Activated CD4-positive, CD25-positive, alpha-beta regulatory T cell (primary cell): ENCODE data around the gene ARL11.

Experiments
- DNase-seq, 4 experiments: peaks; one replicate each; lab custom pipeline; 2025; lab: John Stamatoyannopoulos, UW

ARL11 gene

DNA sequence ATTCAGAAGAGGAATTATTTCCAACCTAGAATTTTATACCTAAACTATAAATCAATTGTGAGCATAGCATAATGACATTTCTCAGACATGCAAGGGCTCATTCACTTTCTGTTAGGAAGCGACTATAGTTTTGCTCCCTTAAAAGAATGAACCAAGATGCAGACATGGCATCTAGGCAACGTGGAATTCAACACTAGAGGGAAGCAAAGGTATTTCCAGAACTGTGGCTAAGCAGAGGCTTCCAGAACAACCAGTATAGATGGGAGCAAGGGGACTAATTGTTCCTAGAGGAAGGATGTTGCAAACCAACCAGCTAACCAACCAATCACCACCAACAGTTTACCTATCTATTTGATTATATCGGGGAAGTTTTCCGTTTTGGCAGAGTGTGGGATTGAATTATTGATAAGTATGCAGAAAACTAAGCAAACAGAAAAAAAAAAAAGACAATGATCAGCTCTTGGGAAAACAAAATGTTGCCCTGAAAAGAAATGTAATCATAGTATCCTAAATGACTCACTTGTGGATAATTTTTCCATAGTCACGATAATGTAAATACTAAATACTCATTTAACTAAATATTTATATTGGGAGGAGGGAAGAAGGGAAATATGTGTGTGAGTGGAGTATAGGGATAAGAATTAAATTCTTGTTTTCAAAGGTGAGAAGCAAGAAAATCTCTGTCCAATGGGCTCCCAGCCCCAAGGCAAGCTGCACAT, 21.1 kb downstream of the ARL11 start:
- no peak for DNase-seq

DNA sequence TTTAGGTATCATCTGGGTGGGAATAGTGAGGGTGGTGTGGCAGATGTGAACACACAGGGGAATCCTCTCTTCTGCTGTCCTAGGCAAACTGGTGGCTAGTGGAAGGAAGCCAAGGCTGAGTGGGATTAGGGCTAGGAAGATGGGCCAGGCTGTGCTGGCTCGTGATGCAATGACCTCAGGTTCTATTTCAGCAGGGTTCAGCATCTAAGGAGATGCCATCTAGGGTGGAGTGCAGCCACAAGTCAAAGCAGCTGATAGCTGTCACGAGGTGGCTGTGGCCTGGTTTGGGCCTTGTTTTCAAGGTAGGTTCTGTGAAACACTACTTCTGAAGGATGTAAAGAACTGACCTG, 21.6 kb downstream of the ARL11 start:
- DNase-seq, result no peak

GRCh38 chr13:49651570-49652354, 23.5 kb downstream of the ARL11 start:
- DNase-seq, result no peak

- no peak for DNase-seq
Measured at GRCh38 chr13:49652355-49653305, 24.3 kb downstream of the ARL11 start.

- no peak for DNase-seq
Measured at GRCh38 chr13:49653478-49653877, 25.2 kb downstream of the ARL11 start.

- DNase-seq, result no peak
Measured at GRCh38 chr13:49654011-49654410, 25.7 kb downstream of the ARL11 start.

- DNase-seq, result no peak
Measured at GRCh38 chr13:49655906-49656305, 27.6 kb downstream of the ARL11 start.

GRCh38 chr13:49657241-49657641, 28.9 kb downstream of the ARL11 start:
- DNase-seq, result no peak

GRCh38 chr13:49664606-49665005, 36.3 kb downstream of the ARL11 start:
- no peak for DNase-seq

GRCh38 chr13:49667773-49668172, 39.5 kb downstream of the ARL11 start:
- DNase-seq, result no peak

DNA sequence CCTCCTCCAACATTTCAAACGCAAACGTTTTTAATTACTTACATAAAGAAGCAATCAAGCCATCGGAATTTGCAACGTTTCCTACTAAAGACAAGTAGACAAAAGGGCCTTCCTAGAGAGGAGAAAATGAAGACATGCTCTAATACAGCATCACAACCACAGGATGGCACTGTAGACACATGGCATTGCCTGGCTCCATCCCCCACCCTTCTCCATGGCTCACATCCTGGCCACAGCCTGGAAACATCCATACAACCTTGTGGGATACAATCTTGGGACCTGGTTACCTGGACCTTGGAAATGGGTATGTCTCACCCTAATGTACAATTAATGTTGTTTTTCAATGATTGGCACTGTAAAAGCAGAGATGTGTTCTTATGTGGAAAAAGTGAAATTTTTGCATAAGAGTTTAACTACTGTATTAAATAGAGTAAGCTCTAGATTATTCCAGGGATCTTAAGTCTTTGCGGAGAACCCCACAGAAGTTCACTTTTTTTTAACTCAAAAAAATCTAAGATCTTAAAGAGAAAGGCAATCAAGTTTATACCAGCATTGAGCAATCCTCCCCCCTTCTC, 41.5 kb downstream of the ARL11 start:
- DNase-seq, result no peak

DNA sequence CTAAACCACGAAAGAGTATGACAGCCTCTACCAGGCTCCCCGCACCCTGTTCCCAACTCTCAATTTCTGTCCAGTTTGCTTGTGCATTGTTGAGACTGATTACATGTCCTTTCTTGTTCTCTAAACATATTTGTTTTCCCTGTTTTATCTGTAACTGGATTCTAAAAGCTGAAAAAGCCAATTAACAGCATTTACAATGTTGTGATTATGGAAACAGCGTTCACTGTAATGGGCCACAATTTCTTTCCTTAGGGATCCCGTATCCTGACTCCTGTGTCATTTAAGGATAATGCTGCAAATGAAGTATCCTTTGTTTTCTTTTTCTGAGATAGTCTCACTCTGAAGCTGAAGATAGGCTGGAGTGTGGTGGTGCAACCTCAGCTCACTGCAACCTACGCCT, 42.5 kb downstream of the ARL11 start:
- DNase-seq, result no peak

DNA sequence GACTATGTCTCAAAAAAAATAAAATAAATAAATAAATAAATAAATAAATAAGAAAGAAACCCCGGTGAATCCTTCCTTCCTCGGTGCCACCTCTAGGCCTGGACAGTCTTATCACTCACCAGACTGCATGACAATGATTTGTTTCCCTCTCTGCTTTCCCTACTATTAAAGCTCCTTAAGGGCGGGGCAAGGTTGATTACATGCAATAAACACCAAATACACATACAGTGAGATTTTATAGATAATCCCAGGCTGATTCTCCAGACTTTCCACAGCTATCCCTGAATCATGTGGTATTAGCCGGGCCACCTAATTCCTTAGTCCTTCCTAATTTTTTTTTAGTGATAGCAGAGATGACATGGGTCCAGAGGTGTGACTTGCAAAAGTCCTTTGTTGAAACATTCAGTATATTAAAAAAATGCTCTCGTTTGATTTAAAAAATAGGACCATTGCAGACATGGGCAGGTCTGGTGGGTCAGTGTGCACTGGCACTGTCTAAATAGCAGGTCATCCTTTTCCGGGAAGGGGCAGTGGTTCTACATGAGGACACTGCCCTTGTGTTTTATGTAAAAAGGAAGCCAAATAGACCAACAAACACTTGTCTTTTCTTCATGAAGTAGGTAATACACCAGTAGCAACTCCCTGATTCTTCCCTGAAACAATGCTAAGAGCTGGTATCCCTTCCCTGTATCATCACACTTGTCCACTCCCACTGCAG, 48.4 kb downstream of the ARL11 start:
- DNase-seq, result no peak

- DNase-seq, result no peak
Measured at GRCh38 chr13:49678191-49678914, 50.0 kb downstream of the ARL11 start.

GRCh38 chr13:49679246-49679645, 50.9 kb downstream of the ARL11 start:
- no peak for DNase-seq

DNA sequence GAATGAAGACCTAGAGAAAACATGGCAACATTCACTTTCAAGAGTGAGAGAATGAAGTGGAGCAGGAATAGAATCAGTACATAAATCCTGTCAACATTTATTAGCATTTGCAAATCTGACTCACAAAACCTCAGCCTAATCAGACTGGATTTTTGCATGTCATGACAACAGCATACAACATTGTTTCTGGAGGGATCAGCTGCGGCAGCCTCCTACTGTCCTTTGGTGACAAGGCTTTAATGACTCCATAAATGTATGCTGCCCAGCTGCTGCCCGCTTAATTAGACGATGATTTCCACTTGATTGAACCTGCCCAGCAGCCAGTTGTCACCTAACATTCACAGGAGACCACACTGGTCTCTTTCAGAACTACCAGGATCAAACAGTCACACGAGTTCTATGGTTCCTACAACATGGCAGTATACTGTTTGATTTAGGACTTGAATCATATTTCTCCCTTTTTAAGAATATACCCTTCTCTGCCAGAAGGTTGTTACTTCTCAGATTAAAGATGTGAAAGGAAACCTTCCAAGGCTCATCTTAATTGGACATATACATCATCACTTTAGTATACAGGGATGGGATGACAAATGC, 53.6 kb downstream of the ARL11 start:
- DNase-seq, result no peak
